ENCODE results near the gene PRKAB2.
"Not testable (repeated sequence)": the region's sequence is repeated elsewhere in the genome, so short reads cannot be mapped to it uniquely, and the experiment has no call there.

PRKAB2 gene

DNA sequence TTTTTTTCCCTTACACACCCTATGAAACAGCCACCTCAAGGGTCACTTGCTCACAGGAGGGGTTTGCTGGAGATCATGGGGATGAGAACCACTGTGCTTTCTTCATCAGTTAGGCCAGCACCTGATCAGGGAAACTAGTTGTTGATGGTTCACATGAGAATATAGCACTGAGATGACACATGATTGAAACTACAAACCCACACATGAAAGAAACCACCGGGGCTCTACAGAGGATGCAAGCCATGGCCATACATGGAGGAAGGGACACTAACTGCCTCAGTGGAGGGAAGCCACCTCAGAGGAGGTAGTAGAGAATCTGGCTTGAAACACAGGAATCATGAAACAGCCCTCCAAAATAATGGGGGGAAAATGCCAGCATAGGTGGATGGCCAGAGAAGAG lies 63.2 kb downstream of the PRKAB2 start:
- no peak for DNase-seq

DNA sequence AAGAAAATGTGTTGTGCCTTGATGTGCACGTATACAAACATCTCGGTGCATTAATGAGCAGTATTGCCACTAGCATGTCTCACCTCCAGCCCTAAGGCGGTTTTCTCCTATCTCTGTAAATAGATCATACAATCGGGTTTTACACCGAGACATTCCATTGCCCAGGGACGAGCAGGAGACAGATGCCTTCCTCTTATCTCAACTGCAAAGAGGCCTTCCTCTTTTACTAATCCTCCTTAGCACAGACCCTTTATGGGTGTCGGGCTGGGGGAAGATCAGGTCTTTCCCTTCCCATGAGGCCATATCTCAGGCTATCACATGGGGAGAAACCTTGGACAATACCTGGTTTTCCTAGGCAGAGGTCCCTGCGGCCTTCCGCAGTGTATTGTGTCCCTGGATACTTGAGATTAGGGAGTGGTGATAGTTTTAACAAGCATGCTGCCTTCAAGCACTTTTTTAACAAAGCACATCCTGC lies 65.8 kb downstream of the PRKAB2 start:
- DNase-seq = not testable (repeated sequence)

DNA sequence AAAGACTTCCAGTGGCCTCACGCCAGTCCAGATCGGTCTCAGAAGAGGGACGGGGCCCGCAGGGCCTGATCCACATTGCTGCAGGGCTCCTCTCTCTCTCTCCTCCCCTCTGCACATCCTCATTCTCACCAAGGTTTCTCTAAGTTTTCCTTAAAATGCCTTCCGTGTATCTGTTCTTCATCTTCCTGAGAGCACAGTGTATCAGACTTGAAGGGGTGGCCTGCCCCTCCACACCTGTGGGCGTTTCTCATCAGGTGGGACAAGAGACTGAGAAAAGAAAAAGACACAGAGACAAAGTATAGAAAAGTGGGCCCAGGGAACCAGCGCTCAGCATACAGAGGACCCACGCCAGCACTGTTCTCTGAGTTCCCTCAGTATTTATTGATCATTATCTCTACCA lies 66.4 kb downstream of the PRKAB2 start:
- DNase-seq = no peak
